SK-N-SH (cell line): Measurements from ENCODE around the gene ZP2.

Experiments
- CHD2 ChIP-seq: fragments of 150-350 bp; IDR thresholded peaks from 2 replicates; pipeline ENCODE4 v1.6.1; 2018; ENCODE audit warnings: low read length; ENCODE audit not compliant: partially characterized antibody
- CTCF ChIP-seq: fragments of 200-600 bp; sonication (generic); IDR thresholded peaks from 2 replicates; pipeline ENCODE4 v1.6.1; 2017; ENCODE audit warnings: antibody characterized with exemption, mild to moderate bottlenecking, moderate library complexity
- EP300 ChIP-seq, 2 experiments: IDR thresholded peaks; 2 replicates each; pipeline versions ENCODE4 v1.4.0 to v1.6.1; 2012; ENCODE audit warnings: borderline replicate concordance in 1 of 2, low read depth in 1 of 2, low read length in 1 of 2
- FOXM1 ChIP-seq: IDR thresholded peaks from 2 replicates; pipeline ENCODE4 v1.4.0; 2012; ENCODE audit warnings: low read depth, mild to moderate bottlenecking
- JUND ChIP-seq: IDR thresholded peaks from 2 replicates; pipeline ENCODE4 v1.4.0; 2012
- MXI1 ChIP-seq: IDR thresholded peaks from 2 replicates; pipeline ENCODE4 v1.6.1; 2012; ENCODE audit warnings: mild to moderate bottlenecking, low read depth, low read length, improper control_type of control experiment
- PBX3 ChIP-seq: IDR thresholded peaks from 2 replicates; pipeline ENCODE4; 2012
- POLR2AphosphoS5 ChIP-seq: IDR thresholded peaks from 2 replicates; pipeline ENCODE4 v1.6.1; 2012; ENCODE audit warnings: low read depth, low read length
- RAD21 ChIP-seq: IDR thresholded peaks from 2 replicates; pipeline ENCODE4 v1.6.1; 2012; ENCODE audit warnings: mild to moderate bottlenecking, low read length
- RFX5 ChIP-seq: IDR thresholded peaks from 2 replicates; pipeline ENCODE4 v1.6.1; 2012; ENCODE audit warnings: mild to moderate bottlenecking, improper control_type of control experiment, low read length
- SIN3A ChIP-seq: IDR thresholded peaks from 2 replicates; pipeline ENCODE4 v1.6.1; 2012; ENCODE audit warnings: low read depth, mild to moderate bottlenecking, low read length, moderate library complexity, borderline replicate concordance
- TEAD4 ChIP-seq: IDR thresholded peaks from 2 replicates; pipeline ENCODE4 v1.4.0; 2012; ENCODE audit warnings: mild to moderate bottlenecking, borderline replicate concordance; ENCODE audit not compliant: insufficient read depth
- ZBTB33 ChIP-seq: IDR thresholded peaks from 2 replicates; pipeline ENCODE4 v1.4.0; 2012; ENCODE audit warnings: low read depth, borderline replicate concordance

- TF ChIP-seq RAD21: no peak
- no peak for TF ChIP-seq CTCF
- no peak for TF ChIP-seq POLR2AphosphoS5
- TF ChIP-seq MXI1: no peak
- no peak for TF ChIP-seq SIN3A
- TF ChIP-seq PBX3: no peak
- no peak for TF ChIP-seq TEAD4
- no peak for TF ChIP-seq ZBTB33
- TF ChIP-seq CHD2: no peak
- TF ChIP-seq EP300 (IDR thresholded peaks at IDR 0.05; ENCODE audit: borderline replicate concordance in 1 of 2, low read depth in 1 of 2, low read length in 1 of 2): no peak
- TF ChIP-seq RFX5: no peak
- no peak for TF ChIP-seq FOXM1
- no peak for TF ChIP-seq JUND
These were observed 32.0 kb downstream of the ZP2 start for GRCh38 chr16:21179126-21179982.
